Testis (tissue), 3 donors: ENCODE measurements around the gene POLN. TPM values are rescaled to one million over a fixed set of nuclear protein-coding genes. Genes with fewer than 3 reads are reported as not detected.
A peak's percentile ranks its signal among the peaks of the same experiment; 100 is the strongest.

Source experiments
- DNase-seq: peaks from one replicate; pipeline ENCODE4 v3.0.0-alpha.2; 2019
- H3K27ac ChIP-seq, 2 donors: fragments of 200-600 bp; sonication (generic); one replicate each; pipeline ENCODE4 v1.5.1; 2019
- H3K27me3 ChIP-seq: fragments of 200-600 bp; sonication (generic); one replicate; pipeline ENCODE4 v1.5.1; 2019
- H3K36me3 ChIP-seq: fragments of 200-600 bp; sonication (generic); one replicate; pipeline ENCODE4 v1.5.1; 2017; ENCODE audit warnings: low read depth; ENCODE audit errors: missing control alignments
- H3K4me1 ChIP-seq: fragments of 200-600 bp; sonication (generic); one replicate; pipeline ENCODE4 v1.5.1; 2019
- H3K4me3 ChIP-seq, 2 donors: fragments of 200-600 bp; sonication (generic); one replicate each; pipeline ENCODE4 v1.5.1; 2017 to 2019
- H3K9me3 ChIP-seq: fragments of 200-600 bp; sonication (generic); one replicate; pipeline ENCODE4 v1.5.1; 2017
- CTCF ChIP-seq, 3 experiments: fragments of 450-650 bp in 2 of 3; fragments of 200-600 bp in 1 of 3; sonication (generic) in 1 of 3; IDR thresholded peaks; one replicate each; pipeline ENCODE4 v1.5.1; 2016 to 2019; ENCODE audit warnings: antibody characterized with exemption in 3 of 3, mild to moderate bottlenecking in 2 of 3, moderate library complexity in 1 of 3
- POLR2A ChIP-seq: fragments of 450-650 bp; IDR thresholded peaks from one replicate; pipeline ENCODE4 v1.6.1; 2017; ENCODE audit warnings: antibody characterized with exemption, mild to moderate bottlenecking, moderate library complexity
- whole genome bisulfite sequencing, 2 donors: methylation state at CpG; one replicate each; pipeline ENCODE4 v1.1.5; 2018; 5-methylcytosine and 5-hydroxymethylcytosine counted together
- intact Hi-C: fragments of 100-400 bp; cut with DNase I; formaldehyde crosslinking; loops from one replicate; pipeline ENCODE4 v1.15.1; 2023; ENCODE audit warnings: low total_unique reads
- polyA plus RNA-seq: library from polyadenylated mRNA; stranded (reverse); fragments of 350-450 nt; fragmentation: Illumina TruSeq; extraction: RNeasy Lipid Tissue Mini Kit (QIAGEN cat#74804); gene quantifications from one replicate; pipeline ENCODE4 v1.2.3, GENCODE V29; 2014; ENCODE audit warnings: low read depth, low replicate concordance; ENCODE audit not compliant: insufficient read depth
- total RNA-seq, 2 donors: library from RNA; depleted of rRNA; stranded (reverse); fragments of >200 nt; gene quantifications; one replicate each; pipeline ENCODE4 v1.2.3, GENCODE V29; 2016

Gene POLN
- total and polyA plus RNA-seq, 3 donors from 2014 or later, result 12.2 to 23.7 (median 22.9) TPM

DNA sequence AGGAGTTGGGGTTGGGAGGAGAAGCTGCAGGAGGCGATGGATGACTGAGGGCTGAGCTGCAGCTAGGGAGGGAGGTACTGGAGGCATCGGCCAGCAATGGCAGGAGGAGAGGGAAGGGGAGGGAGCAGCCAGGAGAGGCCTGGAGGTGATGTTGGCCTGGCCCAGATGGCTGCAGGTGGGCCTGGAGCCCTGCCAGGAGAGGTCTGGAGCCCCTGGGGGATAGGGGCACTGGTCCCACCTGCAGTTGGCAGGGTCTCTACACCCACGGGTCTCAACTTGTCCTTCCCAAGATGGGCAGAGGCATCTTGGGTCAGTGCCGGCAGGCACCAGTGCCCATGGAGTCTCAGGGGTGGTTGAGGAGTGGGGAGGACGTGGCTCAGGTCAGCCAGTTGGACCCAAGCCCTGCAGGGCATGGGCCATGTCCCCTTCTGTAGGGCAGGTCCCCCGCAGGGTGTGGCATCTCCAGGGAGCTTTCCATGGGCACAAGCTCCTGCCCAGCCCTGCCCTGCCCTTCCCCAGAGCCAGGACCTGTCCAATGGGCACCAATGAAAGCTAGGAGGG is 22.6 kb upstream of the POLN start:
- no peak for DNase-seq
- WGBS, 2 donors, result 88 to 90% methylated on average over 2 to 6 of the region's 6 CpGs
- H3K4me3 ChIP-seq, result no peak overlapping the region
- TF ChIP-seq CTCF (IDR thresholded peaks at IDR 0.05) (no peak), POLR2A (no peak)
- no peaks in the 10 kb centered on the region for H3K36me3 ChIP-seq
- no peaks in the 10 kb centered on the region for H3K27me3 ChIP-seq
- no peaks in the 10 kb centered on the region for H3K9me3 ChIP-seq
- H3K4me1 ChIP-seq, result peaks cover 24% of the 10 kb centered on the region
- intact Hi-C loops, result loop anchor here (5.0 kb wide), 1 partner anchor 552 kb away; the partner anchor contains the start of gene SLBP
- no peak overlapping the region for H3K27ac ChIP-seq

DNA sequence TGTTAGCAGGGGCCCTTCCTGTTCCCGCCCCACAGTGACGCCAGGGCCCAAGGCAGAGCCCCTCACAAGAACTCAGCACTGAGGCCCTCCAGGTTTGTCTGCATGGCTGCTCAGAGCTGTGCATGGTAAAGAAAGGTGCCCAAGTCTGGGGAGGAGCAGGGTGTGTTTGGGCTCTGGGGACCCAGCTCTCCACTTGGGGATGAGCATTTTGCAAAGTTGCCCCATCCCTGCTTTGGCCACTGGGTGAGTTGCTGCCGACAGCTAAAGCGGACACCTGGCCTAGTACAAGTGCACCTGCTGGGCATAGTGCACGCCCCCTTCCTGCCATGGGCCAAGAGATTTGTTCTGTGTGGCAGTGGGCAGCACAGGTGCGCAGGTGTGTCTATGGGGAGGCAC is 22.0 kb upstream of the POLN start:
- peaks cover 31% of the 10 kb centered on the region for H3K4me1 ChIP-seq
- H3K27ac ChIP-seq, result no peak overlapping the region
- no peaks in the 10 kb centered on the region for H3K36me3 ChIP-seq
- no peak overlapping the region for H3K4me3 ChIP-seq
- H3K9me3 ChIP-seq, result no peaks in the 10 kb centered on the region
- H3K27me3 ChIP-seq, result no peaks in the 10 kb centered on the region
- WGBS, 2 donors, result 75 to 83% methylated on average over 4 to 6 of the region's 6 CpGs
- no peak for TF ChIP-seq POLR2A
- TF ChIP-seq CTCF (IDR thresholded peaks at IDR 0.05), result no peak
- no peak for DNase-seq
- intact Hi-C loops, result loop anchor here (5.0 kb wide), 1 partner anchor 552 kb away; the partner anchor contains the start of gene SLBP

GRCh38 chr4:2262944-2263250 is 21.0 kb upstream of the POLN start:
- DNase-seq, result no peak
- peaks cover 41% of the 10 kb centered on the region for H3K4me1 ChIP-seq
- intact Hi-C loops, result loop anchor here (5.0 kb wide), 1 partner anchor 551 kb away; the partner anchor contains the start of gene SLBP

GRCh38 chr4:2262145-2262943 is 20.4 kb upstream of the POLN start:
- TF ChIP-seq CTCF (IDR thresholded peaks at IDR 0.05) (peak in 1 of 3 experiments; percentile 15), POLR2A (peak; percentile 92)
- Histone ChIP-seq H3K4me3 (peak overlapping the region; percentile 74 to 82), H3K36me3 (no peaks in the 10 kb centered on the region), H3K9me3 (no peaks in the 10 kb centered on the region), H3K27me3 (no peaks in the 10 kb centered on the region), H3K4me1 (peaks cover 47% of the 10 kb centered on the region), H3K27ac (peak overlapping the region; percentile 94 to 96)
- DNase-seq, result peak; percentile 100
- intact Hi-C loops, result loop anchor here (5.0 kb wide), 1 partner anchor 550 kb away; the partner anchor contains the start of gene SLBP
- WGBS, 2 donors, result 0 to 1% methylated on average over 4 to 78 of the region's 98 CpGs

More at GRCh38 chr4:2262944-2263250, 21.0 kb upstream of the POLN start:
- Histone ChIP-seq H3K36me3 (no peaks in the 10 kb centered on the region), H3K4me3 (peak overlapping the region; percentile 53 to 74), H3K9me3 (no peaks in the 10 kb centered on the region), H3K27me3 (no peaks in the 10 kb centered on the region), H3K27ac (peak overlapping the region; percentile 94 to 96)
- WGBS, 2 donors, result 19 to 34% methylated on average over 13 of the region's 13 CpGs
- no peak for TF ChIP-seq POLR2A
- no peak for TF ChIP-seq CTCF (IDR thresholded peaks at IDR 0.05)
